Measurements from ENCODE around the gene SLC19A1. TPM values are rescaled to one million over a fixed set of nuclear protein-coding genes. Genes with fewer than 3 reads are reported as not detected.
A peak's percentile ranks its signal among the peaks of the same experiment; 100 is the strongest.

Gene SLC19A1
- total and polyA plus RNA-seq, 4 experiments from 2014 or later: 7.4 to 9.8 (median 8.2) TPM

DNA sequence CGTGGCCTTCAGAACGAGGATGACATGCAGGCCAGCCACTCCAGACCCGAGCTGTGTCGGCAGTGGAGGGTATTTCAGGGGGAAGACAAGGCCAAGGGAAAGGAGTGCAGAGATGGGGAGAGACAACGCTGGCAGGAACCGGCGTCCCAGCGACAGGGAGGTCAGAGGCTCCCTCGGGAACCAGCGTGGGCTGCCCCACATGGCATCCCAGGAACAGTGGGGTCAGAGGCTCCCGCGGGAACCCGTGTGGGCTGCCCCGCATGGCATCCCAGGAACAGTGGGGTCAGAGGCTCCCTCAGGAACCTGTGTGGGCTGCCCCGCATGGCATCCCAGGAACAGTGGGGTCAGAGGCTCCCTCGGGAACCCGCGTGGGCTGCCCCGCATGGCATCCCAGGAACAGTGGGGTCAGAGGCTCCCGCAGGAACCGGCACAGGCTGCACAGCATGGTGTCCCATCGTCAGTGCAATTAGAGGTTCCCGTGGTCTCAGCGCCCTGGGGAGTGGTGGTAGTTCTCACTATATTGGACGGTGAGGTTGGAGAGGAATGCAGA is 43.0 kb downstream of the SLC19A1 start:
- H3K27me3 ChIP-seq (ENCODE audit: insufficient read depth, low read length): no peaks in the 10 kb centered on the region
- intact Hi-C loops (cut with micrococcal nuclease): no loop called here
- no peaks in the 10 kb centered on the region for H3K4me1 ChIP-seq (ENCODE audit: insufficient read depth, low read length)
- no peak overlapping the region for H3K4me3 ChIP-seq (ENCODE audit: low read length in 2 of 2)
- H3K36me3 Mint-ChIP-seq: no peaks in the 10 kb centered on the region
- no peaks in the 10 kb centered on the region for H3K36me3 ChIP-seq (ENCODE audit: insufficient read depth, low read length)
- CTCF ChIA-PET (ENCODE audit: partially characterized antibody): no interaction called here
- no peak overlapping the region for H3K27ac ChIP-seq (ENCODE audit: low read depth, low read length)
- peaks cover 0 to 4% (median 3%) of the 10 kb centered on the region in 4 donors for H3K4me1 Mint-ChIP-seq
- peak overlapping the region in 3 of 7 donors; percentile 5 to 63 (median 36) for H3K27ac Mint-ChIP-seq
- no peaks in the 10 kb centered on the region for H3K27me3 Mint-ChIP-seq
- no peak overlapping the region for H3K4me3 Mint-ChIP-seq
- H3K9me3 ChIP-seq (ENCODE audit: control insufficient read depth in 1 of 2, low read length in 2 of 2): no peaks in the 10 kb centered on the region
- H3K9me3 Mint-ChIP-seq: peaks cover 0 to 3% (median 0%) of the 10 kb centered on the region in 8 donors
- DNase-seq: no peak
- POLR2A ChIA-PET (ENCODE audit: partially characterized antibody): no interaction called here

DNA sequence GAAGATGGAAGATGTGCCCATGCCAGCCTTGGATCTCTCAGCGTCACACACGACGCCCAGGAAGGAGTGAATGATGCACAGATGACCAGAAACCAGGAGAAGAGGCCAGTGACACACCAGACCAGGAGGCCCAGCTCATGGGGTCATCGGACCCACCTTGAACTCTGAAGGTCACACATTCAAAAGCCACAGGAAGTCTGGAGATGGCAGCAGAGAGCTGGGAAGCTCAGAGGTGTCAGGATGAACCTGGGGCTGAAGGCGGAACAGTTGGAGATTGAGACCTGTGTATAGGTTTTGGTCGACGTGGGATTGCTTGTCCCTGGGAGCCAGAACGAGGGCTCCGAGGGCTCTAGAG is 43.6 kb downstream of the SLC19A1 start:
- Histone ChIP-seq H3K36me3 (ENCODE audit: insufficient read depth, low read length) (no peaks in the 10 kb centered on the region), H3K27me3 (ENCODE audit: insufficient read depth, low read length) (no peaks in the 10 kb centered on the region), H3K4me3 (ENCODE audit: low read length in 2 of 2) (no peak overlapping the region), H3K9me3 (ENCODE audit: control insufficient read depth in 1 of 2, low read length in 2 of 2) (no peaks in the 10 kb centered on the region), H3K27ac (ENCODE audit: low read depth, low read length) (no peak overlapping the region), H3K4me1 (ENCODE audit: insufficient read depth, low read length) (no peaks in the 10 kb centered on the region)
- CTCF ChIA-PET (ENCODE audit: partially characterized antibody): no interaction called here
- Mint-ChIP-seq H3K4me1 (peaks cover 0 to 4% (median 3%) of the 10 kb centered on the region in 4 donors), H3K27me3 (no peaks in the 10 kb centered on the region), H3K27ac (peak overlapping the region in 1 of 7 donors; percentile 36), H3K9me3 (peaks cover 0 to 3% (median 0%) of the 10 kb centered on the region in 8 donors), H3K36me3 (no peaks in the 10 kb centered on the region), H3K4me3 (no peak overlapping the region)
- no peak for DNase-seq
- POLR2A ChIA-PET (ENCODE audit: partially characterized antibody): no interaction called here
- intact Hi-C loops (cut with micrococcal nuclease): no loop called here

DNA sequence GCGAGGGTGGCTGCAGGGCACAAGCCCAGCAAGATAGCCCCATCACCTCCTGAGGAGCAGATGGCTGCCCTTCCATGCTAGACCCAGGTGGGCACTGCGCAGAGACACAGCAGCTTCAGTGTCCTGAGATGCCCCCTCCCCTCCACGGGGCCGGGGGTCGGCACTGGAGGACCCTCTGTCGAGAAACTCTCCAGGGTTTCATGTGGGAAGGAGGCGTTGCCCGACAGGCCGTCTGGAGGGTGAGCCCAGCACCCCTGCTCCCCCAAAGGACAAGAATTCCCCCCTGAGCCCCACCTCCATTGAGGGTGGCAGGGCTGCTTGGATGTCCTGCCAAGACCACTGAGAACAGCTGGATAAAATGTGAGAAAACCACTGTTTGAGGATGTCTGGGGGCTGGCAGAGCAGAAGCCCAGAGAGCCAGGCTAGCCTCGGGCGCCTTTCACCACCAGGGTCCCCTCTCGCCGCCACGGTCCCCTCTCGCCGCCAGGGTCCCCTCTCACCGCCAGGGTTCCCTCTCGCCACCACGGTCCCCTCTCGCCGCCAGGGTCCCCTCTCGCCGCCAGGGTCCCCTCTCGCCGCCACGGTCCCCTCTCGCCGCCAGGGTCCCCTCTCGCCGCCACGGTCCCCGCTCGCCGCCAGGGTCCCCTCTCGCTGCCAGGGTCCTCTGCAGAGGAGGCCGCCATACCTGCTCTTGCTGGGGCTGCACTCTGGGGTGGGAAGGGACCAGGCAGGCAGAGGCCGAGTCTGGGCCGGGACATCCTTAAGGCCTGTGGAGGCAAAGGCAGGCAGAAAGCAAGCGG is 44.2 kb downstream of the SLC19A1 start:
- H3K9me3 ChIP-seq (ENCODE audit: control insufficient read depth in 1 of 2, low read length in 2 of 2): no peaks in the 10 kb centered on the region
- Mint-ChIP-seq H3K4me1 (peaks cover 0 to 4% (median 3%) of the 10 kb centered on the region in 4 donors), H3K27me3 (no peaks in the 10 kb centered on the region), H3K4me3 (no peak overlapping the region), H3K36me3 (no peaks in the 10 kb centered on the region), H3K27ac (no peak overlapping the region), H3K9me3 (peaks cover 0 to 3% (median 0%) of the 10 kb centered on the region in 8 donors)
- intact Hi-C loops (cut with micrococcal nuclease): no loop called here
- H3K27ac ChIP-seq (ENCODE audit: low read depth, low read length): no peak overlapping the region
- no peaks in the 10 kb centered on the region for H3K36me3 ChIP-seq (ENCODE audit: insufficient read depth, low read length)
- H3K27me3 ChIP-seq (ENCODE audit: insufficient read depth, low read length): no peaks in the 10 kb centered on the region
- ChIA-PET CTCF (ENCODE audit: partially characterized antibody) (no interaction called here), POLR2A (ENCODE audit: partially characterized antibody) (no interaction called here)
- no peak for DNase-seq
- H3K4me3 ChIP-seq (ENCODE audit: low read length in 2 of 2): no peak overlapping the region
- H3K4me1 ChIP-seq (ENCODE audit: insufficient read depth, low read length): no peaks in the 10 kb centered on the region

DNA sequence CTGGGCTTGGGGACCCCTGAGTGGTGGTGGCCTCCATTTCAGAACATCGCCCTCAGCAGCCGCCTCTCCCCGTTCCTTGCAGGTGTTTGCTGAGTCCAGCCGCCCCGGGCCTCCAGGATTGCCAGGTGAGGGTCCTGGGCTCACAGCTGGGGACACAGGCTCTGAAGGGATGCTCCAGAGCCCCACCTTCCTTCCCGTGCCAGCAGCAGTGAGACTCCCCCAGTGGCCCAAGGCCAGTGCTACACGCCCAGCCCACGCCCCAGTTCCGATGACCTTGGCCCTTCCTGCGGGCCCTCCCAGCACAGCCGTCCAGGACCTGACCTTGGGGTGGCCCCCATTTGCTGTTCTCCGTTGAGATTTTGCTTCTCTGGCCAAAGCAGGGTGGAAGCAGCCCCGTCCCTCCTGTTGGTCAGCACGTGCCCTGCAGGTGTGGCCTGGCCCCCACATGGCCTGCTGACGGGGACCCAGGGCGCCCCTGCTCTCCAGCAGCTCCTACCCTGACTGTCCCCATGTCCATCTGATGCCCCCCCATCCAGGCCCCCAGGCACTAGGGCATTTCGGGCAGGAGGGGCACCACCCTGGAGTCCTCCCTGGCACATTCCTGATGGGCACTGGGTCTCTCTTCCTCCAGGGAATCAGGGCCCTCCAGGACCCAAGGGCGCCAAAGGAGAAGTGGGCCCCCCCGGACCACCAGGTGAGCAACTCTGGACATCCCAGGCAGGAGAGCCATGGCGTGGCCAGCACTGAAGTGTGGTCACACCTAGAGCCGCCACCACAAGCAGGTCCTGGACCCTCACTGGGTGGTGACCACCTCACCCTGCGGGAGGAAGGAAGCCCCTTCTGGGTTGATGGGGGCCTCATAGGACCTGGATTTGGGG is 45.0 kb downstream of the SLC19A1 start:
- Mint-ChIP-seq H3K36me3 (no peaks in the 10 kb centered on the region), H3K4me3 (no peak overlapping the region), H3K4me1 (peaks cover 0 to 4% (median 3%) of the 10 kb centered on the region in 4 donors), H3K27me3 (no peaks in the 10 kb centered on the region), H3K27ac (no peak overlapping the region), H3K9me3 (no peaks in the 10 kb centered on the region)
- Histone ChIP-seq H3K9me3 (ENCODE audit: control insufficient read depth in 1 of 2, low read length in 2 of 2) (no peaks in the 10 kb centered on the region), H3K36me3 (ENCODE audit: insufficient read depth, low read length) (no peaks in the 10 kb centered on the region), H3K4me3 (ENCODE audit: low read length in 2 of 2) (no peak overlapping the region), H3K27me3 (ENCODE audit: insufficient read depth, low read length) (no peaks in the 10 kb centered on the region), H3K4me1 (ENCODE audit: insufficient read depth, low read length) (no peaks in the 10 kb centered on the region), H3K27ac (ENCODE audit: low read depth, low read length) (no peak overlapping the region)
- ChIA-PET POLR2A (ENCODE audit: partially characterized antibody) (no interaction called here), CTCF (ENCODE audit: partially characterized antibody) (no interaction called here)
- no peak for DNase-seq
- intact Hi-C loops (cut with micrococcal nuclease): no loop called here

DNA sequence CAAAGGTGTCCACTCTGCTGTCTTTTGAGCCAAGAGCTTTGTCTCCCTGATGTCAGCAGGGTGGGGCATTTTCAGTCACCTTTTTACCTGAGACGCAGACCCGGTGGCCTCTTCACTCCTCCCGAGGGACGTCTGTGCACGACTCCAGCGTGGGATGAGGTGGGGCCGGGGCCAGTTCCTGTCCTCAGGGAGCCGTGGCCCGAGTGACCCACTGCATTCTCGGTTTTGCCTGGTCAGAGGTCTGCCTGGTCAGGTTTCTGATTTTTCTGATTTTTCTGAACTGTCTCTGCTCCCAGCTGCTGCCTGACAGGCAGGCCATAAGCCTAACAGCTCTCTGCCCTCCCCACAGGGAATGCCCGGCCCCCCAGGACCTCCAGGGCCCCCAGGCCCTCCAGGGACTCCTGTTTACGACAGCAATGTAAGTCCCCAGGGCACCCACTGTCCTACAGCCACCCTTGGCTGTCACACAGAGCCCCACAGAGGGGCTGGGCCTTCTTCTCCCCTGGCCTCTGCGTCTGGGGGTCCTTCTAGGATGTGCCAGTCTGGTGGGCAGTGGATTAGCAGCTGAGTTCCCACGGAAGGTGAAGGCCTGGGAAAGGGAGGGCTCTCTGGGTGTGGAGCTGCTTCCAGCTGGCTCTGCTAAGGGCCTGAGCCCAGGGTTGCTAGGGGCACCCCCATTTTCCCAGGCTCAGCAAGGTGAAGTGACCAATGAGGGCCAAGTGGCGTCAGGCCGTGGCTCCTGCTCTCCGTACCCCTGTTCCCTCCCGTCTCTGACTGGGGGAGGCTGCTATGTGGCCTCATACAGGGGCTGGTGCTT is 45.9 kb downstream of the SLC19A1 start:
- Mint-ChIP-seq H3K4me3 (no peak overlapping the region), H3K27me3 (no peaks in the 10 kb centered on the region), H3K36me3 (no peaks in the 10 kb centered on the region), H3K9me3 (no peaks in the 10 kb centered on the region), H3K27ac (no peak overlapping the region), H3K4me1 (peaks cover 0 to 4% (median 3%) of the 10 kb centered on the region in 4 donors)
- no peaks in the 10 kb centered on the region for H3K36me3 ChIP-seq (ENCODE audit: insufficient read depth, low read length)
- ChIA-PET POLR2A (ENCODE audit: partially characterized antibody) (no interaction called here), CTCF (ENCODE audit: partially characterized antibody) (no interaction called here)
- no peak overlapping the region for H3K27ac ChIP-seq (ENCODE audit: low read depth, low read length)
- no peak overlapping the region for H3K4me3 ChIP-seq (ENCODE audit: low read length in 2 of 2)
- H3K9me3 ChIP-seq (ENCODE audit: control insufficient read depth in 1 of 2, low read length in 2 of 2): no peaks in the 10 kb centered on the region
- intact Hi-C loops (cut with micrococcal nuclease): no loop called here
- no peaks in the 10 kb centered on the region for H3K4me1 ChIP-seq (ENCODE audit: insufficient read depth, low read length)
- no peak for DNase-seq
- H3K27me3 ChIP-seq (ENCODE audit: insufficient read depth, low read length): no peaks in the 10 kb centered on the region

DNA sequence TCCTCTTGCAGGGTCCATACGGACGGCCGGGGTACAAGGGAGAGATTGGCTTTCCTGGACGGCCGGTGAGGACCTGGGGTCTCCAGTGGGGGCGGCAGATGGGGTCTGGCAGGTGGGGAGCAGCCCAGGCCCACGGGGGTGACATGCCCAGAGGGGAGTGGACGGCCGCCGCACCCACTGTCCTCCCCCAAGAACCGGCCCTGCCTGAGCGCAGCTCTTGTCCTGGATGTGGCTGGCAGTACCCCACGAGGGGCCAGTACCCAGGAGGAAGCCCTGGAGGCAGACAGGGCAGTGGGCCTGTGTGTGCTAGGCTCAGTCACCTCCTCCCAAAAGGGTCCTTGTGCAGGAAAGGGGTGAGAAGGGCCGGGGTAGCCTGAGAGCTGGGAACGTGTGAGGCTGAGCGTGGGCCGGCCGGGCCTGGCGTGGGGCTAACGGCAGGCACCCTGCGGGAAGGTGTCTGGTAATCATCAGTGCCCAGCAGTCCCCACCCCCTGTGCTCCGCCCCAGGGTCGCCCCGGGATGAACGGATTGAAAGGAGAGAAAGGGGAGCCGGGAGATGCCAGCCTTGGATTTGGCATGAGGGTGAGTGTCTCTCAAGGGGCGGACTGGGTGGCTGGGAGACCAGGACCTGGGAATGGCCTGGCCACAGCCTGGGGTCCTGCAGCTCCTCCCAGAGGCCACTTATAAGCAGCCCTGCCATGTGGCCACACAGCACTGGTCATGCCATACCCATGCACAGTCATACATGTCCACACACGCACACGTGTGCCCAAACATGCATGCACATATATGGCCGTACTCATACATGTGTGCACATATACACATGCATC is 47.2 kb downstream of the SLC19A1 start:
- Histone ChIP-seq H3K4me3 (ENCODE audit: low read length in 2 of 2) (no peak overlapping the region), H3K4me1 (ENCODE audit: insufficient read depth, low read length) (no peaks in the 10 kb centered on the region), H3K27me3 (ENCODE audit: insufficient read depth, low read length) (no peaks in the 10 kb centered on the region), H3K9me3 (ENCODE audit: control insufficient read depth in 1 of 2, low read length in 2 of 2) (no peaks in the 10 kb centered on the region), H3K27ac (ENCODE audit: low read depth, low read length) (no peak overlapping the region), H3K36me3 (ENCODE audit: insufficient read depth, low read length) (no peaks in the 10 kb centered on the region)
- H3K4me3 Mint-ChIP-seq: no peak overlapping the region
- H3K36me3 Mint-ChIP-seq: no peaks in the 10 kb centered on the region
- no peaks in the 10 kb centered on the region for H3K9me3 Mint-ChIP-seq
- peaks cover 0 to 4% (median 3%) of the 10 kb centered on the region in 4 donors for H3K4me1 Mint-ChIP-seq
- DNase-seq: no peak
- POLR2A ChIA-PET (ENCODE audit: partially characterized antibody): no interaction called here
- no peak overlapping the region for H3K27ac Mint-ChIP-seq
- no peaks in the 10 kb centered on the region for H3K27me3 Mint-ChIP-seq
- CTCF ChIA-PET (ENCODE audit: partially characterized antibody): no interaction called here
- intact Hi-C loops (cut with micrococcal nuclease): no loop called here
